HUES64 (cell line): ENCODE data around the gene AHCTF1.
"Not testable (repeated sequence)": the region's sequence is repeated elsewhere in the genome, so short reads cannot be mapped to it uniquely, and the experiment has no call there.

Experiments
- H3K27ac ChIP-seq: 2 replicates; pipeline ENCODE4 v1.7.0; 2013; ENCODE audit warnings: low read depth, low read length, inconsistent platforms
- H3K27me3 ChIP-seq: 2 replicates; pipeline ENCODE4 v1.6.1; 2013; ENCODE audit warnings: mild to moderate bottlenecking, low read length; ENCODE audit not compliant: insufficient read depth
- H3K36me3 ChIP-seq: 2 replicates; pipeline ENCODE4 v1.6.1; 2013; ENCODE audit warnings: mild to moderate bottlenecking, low read length; ENCODE audit not compliant: insufficient read depth
- H3K4me1 ChIP-seq: 2 replicates; pipeline ENCODE4 v1.6.1; 2013; ENCODE audit warnings: mild to moderate bottlenecking, low read length, moderate library complexity; ENCODE audit not compliant: insufficient read depth
- H3K4me3 ChIP-seq: 2 replicates; pipeline ENCODE4 v1.5.1; 2013; ENCODE audit warnings: mild to moderate bottlenecking, low read length, moderate library complexity
- H3K9ac ChIP-seq: 2 replicates; pipeline ENCODE4 v1.6.1; 2013; ENCODE audit warnings: mild to moderate bottlenecking, low read depth, low read length
- H3K9me3 ChIP-seq: 2 replicates; pipeline ENCODE4 v1.6.1; 2013; ENCODE audit warnings: low read depth, low read length; ENCODE audit not compliant: insufficient read depth
- WGBS: fragments of 150-250, 120-280 bp; methylation state at CpG from one replicate; pipeline ENCODE4 v1.1.7; 2013; ENCODE audit warnings: missing lambda C conversion rate; 5-methylcytosine and 5-hydroxymethylcytosine counted together

Gene AHCTF1

GRCh38 chr1:246831543-246831942, 100.2 kb downstream of the AHCTF1 start:
- H3K36me3 ChIP-seq = no peaks in the 10 kb centered on the region
- no peak overlapping the region for H3K9ac ChIP-seq
- no peak overlapping the region for H3K27ac ChIP-seq
- H3K27me3 ChIP-seq = no peaks in the 10 kb centered on the region
- no peak overlapping the region for H3K4me3 ChIP-seq
- WGBS = 85% methylated on average over 4 of the region's 4 CpGs
- peaks cover 17% of the 10 kb centered on the region for H3K9me3 ChIP-seq
- H3K4me1 ChIP-seq = no peaks in the 10 kb centered on the region

GRCh38 chr1:246828818-246829217, 102.9 kb downstream of the AHCTF1 start:
- WGBS = 95% methylated on average over 4 of the region's 4 CpGs
- Histone ChIP-seq H3K36me3 (no peaks in the 10 kb centered on the region), H3K4me3 (no peak overlapping the region), H3K27ac (no peak overlapping the region), H3K27me3 (no peaks in the 10 kb centered on the region), H3K4me1 (no peaks in the 10 kb centered on the region), H3K9me3 (peaks cover 17% of the 10 kb centered on the region), H3K9ac (no peak overlapping the region)

GRCh38 chr1:246827396-246827795, 104.4 kb downstream of the AHCTF1 start:
- WGBS = 90% methylated on average over 4 of the region's 5 CpGs

GRCh38 chr1:246825557-246826175, 106.1 kb downstream of the AHCTF1 start:
- H3K36me3 ChIP-seq = no peaks in the 10 kb centered on the region
- H3K27me3 ChIP-seq = no peaks in the 10 kb centered on the region
- no peak overlapping the region for H3K9ac ChIP-seq
- H3K4me3 ChIP-seq = no peak overlapping the region
- no peaks in the 10 kb centered on the region for H3K4me1 ChIP-seq
- 94% methylated on average over 1 of the region's 1 CpG for WGBS
- no peak overlapping the region for H3K27ac ChIP-seq
- peaks cover 17% of the 10 kb centered on the region for H3K9me3 ChIP-seq

More at GRCh38 chr1:246827396-246827795, 104.4 kb downstream of the AHCTF1 start:
- no peaks in the 10 kb centered on the region for H3K4me1 ChIP-seq
- H3K36me3 ChIP-seq = no peaks in the 10 kb centered on the region
- no peak overlapping the region for H3K27ac ChIP-seq
- no peaks in the 10 kb centered on the region for H3K27me3 ChIP-seq
- peaks cover 17% of the 10 kb centered on the region for H3K9me3 ChIP-seq
- H3K9ac ChIP-seq = no peak overlapping the region
- no peak overlapping the region for H3K4me3 ChIP-seq

GRCh38 chr1:246824541-246824940, 107.2 kb downstream of the AHCTF1 start:
- Histone ChIP-seq H3K27ac (no peak overlapping the region), H3K9ac (no peak overlapping the region), H3K27me3 (no peaks in the 10 kb centered on the region), H3K36me3 (no peaks in the 10 kb centered on the region), H3K4me3 (no peak overlapping the region), H3K4me1 (no peaks in the 10 kb centered on the region), H3K9me3 (peaks cover 13% of the 10 kb centered on the region)
- 96% methylated on average over 2 of the region's 2 CpGs for WGBS

GRCh38 chr1:246822154-246822553, 109.6 kb downstream of the AHCTF1 start:
- H3K27me3 ChIP-seq, H3K9ac ChIP-seq, H3K36me3 ChIP-seq, H3K4me3 ChIP-seq, H3K9me3 ChIP-seq, H3K27ac ChIP-seq, H3K4me1 ChIP-seq: not testable (repeated sequence)
- 92% methylated on average over 7 of the region's 7 CpGs for WGBS

- Histone ChIP-seq H3K27ac (no peak overlapping the region), H3K4me1 (no peaks in the 10 kb centered on the region), H3K9me3 (no peaks in the 10 kb centered on the region), H3K27me3 (no peaks in the 10 kb centered on the region), H3K36me3 (no peaks in the 10 kb centered on the region), H3K4me3 (no peak overlapping the region), H3K9ac (no peak overlapping the region)
- WGBS = 95% methylated on average over 7 of the region's 7 CpGs
These were observed 111.1 kb downstream of the AHCTF1 start for GRCh38 chr1:246820666-246821065.

GRCh38 chr1:246817778-246818177, 114.0 kb downstream of the AHCTF1 start:
- H3K27ac ChIP-seq, H3K9me3 ChIP-seq, H3K4me3 ChIP-seq, H3K4me1 ChIP-seq, H3K9ac ChIP-seq, H3K27me3 ChIP-seq, H3K36me3 ChIP-seq: not testable (repeated sequence)
- 90% methylated on average over 2 of the region's 9 CpGs for WGBS

- Histone ChIP-seq H3K9me3 (no peaks in the 10 kb centered on the region), H3K27ac (no peak overlapping the region), H3K36me3 (no peaks in the 10 kb centered on the region), H3K27me3 (no peaks in the 10 kb centered on the region), H3K4me1 (peaks cover 5% of the 10 kb centered on the region; the same call in 1 of the 2 replicates), H3K9ac (no peak overlapping the region), H3K4me3 (no peak overlapping the region)
- 92% methylated on average over 8 of the region's 11 CpGs for WGBS
These were observed 116.0 kb downstream of the AHCTF1 start for GRCh38 chr1:246815693-246816270.

GRCh38 chr1:246814890-246815289, 116.9 kb downstream of the AHCTF1 start:
- no peaks in the 10 kb centered on the region for H3K36me3 ChIP-seq
- no peaks in the 10 kb centered on the region for H3K27me3 ChIP-seq
- H3K27ac ChIP-seq = no peak overlapping the region
- H3K9ac ChIP-seq = no peak overlapping the region
- H3K9me3 ChIP-seq = no peaks in the 10 kb centered on the region
- WGBS = 91% methylated on average over 13 of the region's 13 CpGs
- peaks cover 5% of the 10 kb centered on the region; the same call in 1 of the 2 replicates for H3K4me1 ChIP-seq
- no peak overlapping the region for H3K4me3 ChIP-seq

GRCh38 chr1:246813325-246813724, 118.4 kb downstream of the AHCTF1 start:
- WGBS = 62% methylated on average over 4 of the region's 4 CpGs
- not testable (repeated sequence) for H3K9ac ChIP-seq, H3K4me3 ChIP-seq, H3K36me3 ChIP-seq, H3K27me3 ChIP-seq, H3K4me1 ChIP-seq, H3K9me3 ChIP-seq, H3K27ac ChIP-seq

GRCh38 chr1:246811985-246812384, 119.8 kb downstream of the AHCTF1 start:
- no peaks in the 10 kb centered on the region for H3K27me3 ChIP-seq
- WGBS = 84% methylated on average over 3 of the region's 3 CpGs
- H3K27ac ChIP-seq = no peak overlapping the region
- H3K4me1 ChIP-seq = peaks cover 5% of the 10 kb centered on the region; the same call in 1 of the 2 replicates
- H3K9ac ChIP-seq = no peak overlapping the region
- no peak overlapping the region for H3K4me3 ChIP-seq
- no peaks in the 10 kb centered on the region; the same call in 1 of the 2 replicates for H3K9me3 ChIP-seq
- no peaks in the 10 kb centered on the region for H3K36me3 ChIP-seq
